SU-DHL-6 (cell line): Measurements from ENCODE around the gene PDGFB.

Experiments used
- H2AFZ ChIP-seq: fragments of 200-600 bp; sonication (generic); 2 replicates; pipeline ENCODE4 v1.6.1; 2014; ENCODE audit warnings: low read depth, mild to moderate bottlenecking, moderate library complexity, mixed read lengths, antibody characterized with exemption, low read length; ENCODE audit not compliant: severe bottlenecking
- H3F3A ChIP-seq: fragments of 200-600 bp; shearing (Covaris generic); 2 replicates; pipeline ENCODE4 v1.6.0; 2016; ENCODE audit warnings: antibody characterized with exemption, mild to moderate bottlenecking; ENCODE audit not compliant: insufficient read depth
- H3K27ac ChIP-seq: fragments of 200-600 bp; sonication (generic); 2 replicates; pipeline ENCODE4 v1.5.1; 2016; ENCODE audit warnings: low read depth, mild to moderate bottlenecking, low read length, moderate library complexity, mixed read lengths
- H3K27me3 ChIP-seq: fragments of 200-600 bp; sonication (generic), shearing (Covaris generic); 2 replicates; pipeline ENCODE4 v1.6.0; 2014; ENCODE audit warnings: mild to moderate bottlenecking, low read length
- H3K36me3 ChIP-seq: fragments of 200-600 bp; sonication (generic); 2 replicates; pipeline ENCODE4 v1.6.1; 2014; ENCODE audit warnings: mild to moderate bottlenecking, low read length, mixed read lengths
- H3K4me2 ChIP-seq: fragments of 300-600, 200-600 bp; shearing (Covaris generic), sonication (generic); 2 replicates; pipeline ENCODE4 v1.6.0; 2014; ENCODE audit warnings: low read length, low read depth, mild to moderate bottlenecking; ENCODE audit not compliant: poor library complexity, severe bottlenecking
- H3K4me3 ChIP-seq: fragments of 200-600 bp; sonication (generic); 2 replicates; pipeline ENCODE4 v1.5.1; 2014; ENCODE audit warnings: antibody characterized with exemption, low read length, mild to moderate bottlenecking, mixed read lengths; ENCODE audit not compliant: insufficient read depth, poor library complexity, severe bottlenecking
- H3K79me2 ChIP-seq: fragments of 200-600 bp; sonication (generic); 2 replicates; pipeline ENCODE4 v1.6.1; 2014; ENCODE audit warnings: mild to moderate bottlenecking, low read length, moderate library complexity; ENCODE audit not compliant: insufficient read depth
- H3K9ac ChIP-seq: fragments of 200-600 bp; sonication (generic); 2 replicates; pipeline ENCODE4 v1.7.0; 2014; ENCODE audit warnings: mild to moderate bottlenecking, low read length
- H3K9me2 ChIP-seq: fragments of 200-600 bp; sonication (generic); replicated peaks from 2 replicates; pipeline ENCODE4 v1.6.1; 2014; ENCODE audit warnings: low read length; ENCODE audit not compliant: insufficient read depth
- H3K9me3 ChIP-seq: fragments of 200-600 bp; sonication (generic); 2 replicates; pipeline ENCODE4 v1.6.1; 2014; ENCODE audit warnings: low read length, mixed read lengths; ENCODE audit not compliant: insufficient read depth
- H4K20me1 ChIP-seq: fragments of 200-600 bp; sonication (generic); 2 replicates; pipeline ENCODE4 v1.6.1; 2014; ENCODE audit warnings: low read depth, mild to moderate bottlenecking, antibody characterized with exemption, low read length, moderate library complexity, mixed read lengths
- CTCF ChIP-seq: fragments of 200-600 bp; sonication (generic); IDR thresholded peaks from one replicate; pipeline ENCODE4 v1.5.1; 2017; ENCODE audit warnings: antibody characterized with exemption, mild to moderate bottlenecking, low read length, moderate library complexity; ENCODE audit not compliant: insufficient read depth, poor library complexity, severe bottlenecking
- EZH2phosphoT487 ChIP-seq: fragments of 200-600 bp; sonication (generic), shearing (Covaris generic); conservative IDR thresholded peaks from 2 replicates; pipeline ENCODE4 v1.6.1; 2018; ENCODE audit warnings: mild to moderate bottlenecking, antibody characterized with exemption, low read length, moderate library complexity, mixed read lengths

The PDGFB gene

DNA sequence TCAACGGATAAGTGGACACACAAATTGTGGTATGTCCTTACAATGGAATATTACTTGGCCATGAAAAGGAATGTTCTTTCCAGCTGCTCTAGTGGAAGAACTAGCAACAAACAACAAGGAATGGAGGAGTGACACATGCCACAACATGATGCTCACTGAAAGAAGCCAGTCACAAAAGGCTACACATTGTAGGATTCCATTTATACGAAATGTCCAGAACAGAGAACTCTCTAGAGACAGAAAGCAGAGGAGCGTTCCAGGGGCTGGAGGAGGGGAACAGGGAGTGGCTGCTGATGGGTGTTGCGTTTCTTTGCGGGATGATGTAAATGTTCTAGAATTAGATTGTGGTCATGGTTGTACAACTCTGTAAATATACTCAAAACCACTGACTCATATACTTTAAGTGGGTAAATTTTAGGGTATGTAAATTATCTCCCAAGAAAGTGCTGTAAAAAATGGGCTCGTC is 32.4 kb upstream of the PDGFB start:
- Histone ChIP-seq H3K27me3 (no peaks in the 10 kb centered on the region), H3K9me2 (no peaks in the 10 kb centered on the region), H3K4me3 (no peak overlapping the region), H3K79me2 (no peaks in the 10 kb centered on the region), H3K36me3 (no peaks in the 10 kb centered on the region), H3K9ac (no peak overlapping the region), H3K9me3 (no peaks in the 10 kb centered on the region), H3K4me2 (no peak overlapping the region), H3F3A (no peaks in the 10 kb centered on the region), H2AFZ (no peak overlapping the region), H3K27ac (no peak overlapping the region), H4K20me1 (no peaks in the 10 kb centered on the region)
- TF ChIP-seq CTCF: no peak
- no peak for TF ChIP-seq EZH2phosphoT487

- no peak overlapping the region for H3K9ac ChIP-seq
- H3K4me3 ChIP-seq: no peak overlapping the region
- H3K4me2 ChIP-seq: no peak overlapping the region
- no peak overlapping the region for H3K27ac ChIP-seq
- H3K27me3 ChIP-seq: no peaks in the 10 kb centered on the region
- no peaks in the 10 kb centered on the region for H3K36me3 ChIP-seq
- no peaks in the 10 kb centered on the region for H3K9me3 ChIP-seq
- no peaks in the 10 kb centered on the region for H3K79me2 ChIP-seq
- TF ChIP-seq CTCF (no peak), EZH2phosphoT487 (no peak)
- H3K9me2 ChIP-seq: no peaks in the 10 kb centered on the region
- no peak overlapping the region for H2AFZ ChIP-seq
- H4K20me1 ChIP-seq: no peaks in the 10 kb centered on the region
- H3F3A ChIP-seq: no peaks in the 10 kb centered on the region
These were observed 31.8 kb upstream of the PDGFB start for GRCh38 chr22:39276440-39277141.

- Histone ChIP-seq H4K20me1 (no peaks in the 10 kb centered on the region), H3K79me2 (no peaks in the 10 kb centered on the region), H3K36me3 (no peaks in the 10 kb centered on the region), H3K9me3 (no peaks in the 10 kb centered on the region), H2AFZ (no peak overlapping the region), H3K27me3 (no peaks in the 10 kb centered on the region), H3K9me2 (no peaks in the 10 kb centered on the region), H3K4me2 (no peak overlapping the region), H3K4me3 (no peak overlapping the region), H3K27ac (no peak overlapping the region), H3F3A (no peaks in the 10 kb centered on the region), H3K9ac (no peak overlapping the region)
- no peak for TF ChIP-seq CTCF
- TF ChIP-seq EZH2phosphoT487: no peak
These were observed 31.1 kb upstream of the PDGFB start for GRCh38 chr22:39275814-39276439.
